GM18873 (cell line): ENCODE data around the gene TLCD3A.
"Not testable (repeated sequence)": the region's sequence is repeated elsewhere in the genome, so short reads cannot be mapped to it uniquely, and the experiment has no call there.

Experiments
- ATAC-seq: cut with Tn5 transposase; IDR thresholded peaks from one replicate; pipeline ENCODE4 v1.9.1; 2021; ENCODE audit warnings: mild to moderate bottlenecking, moderate library complexity, moderate number of reproducible peaks; ENCODE audit not compliant: unreplicated experiment, low FRiP score

TLCD3A gene

DNA sequence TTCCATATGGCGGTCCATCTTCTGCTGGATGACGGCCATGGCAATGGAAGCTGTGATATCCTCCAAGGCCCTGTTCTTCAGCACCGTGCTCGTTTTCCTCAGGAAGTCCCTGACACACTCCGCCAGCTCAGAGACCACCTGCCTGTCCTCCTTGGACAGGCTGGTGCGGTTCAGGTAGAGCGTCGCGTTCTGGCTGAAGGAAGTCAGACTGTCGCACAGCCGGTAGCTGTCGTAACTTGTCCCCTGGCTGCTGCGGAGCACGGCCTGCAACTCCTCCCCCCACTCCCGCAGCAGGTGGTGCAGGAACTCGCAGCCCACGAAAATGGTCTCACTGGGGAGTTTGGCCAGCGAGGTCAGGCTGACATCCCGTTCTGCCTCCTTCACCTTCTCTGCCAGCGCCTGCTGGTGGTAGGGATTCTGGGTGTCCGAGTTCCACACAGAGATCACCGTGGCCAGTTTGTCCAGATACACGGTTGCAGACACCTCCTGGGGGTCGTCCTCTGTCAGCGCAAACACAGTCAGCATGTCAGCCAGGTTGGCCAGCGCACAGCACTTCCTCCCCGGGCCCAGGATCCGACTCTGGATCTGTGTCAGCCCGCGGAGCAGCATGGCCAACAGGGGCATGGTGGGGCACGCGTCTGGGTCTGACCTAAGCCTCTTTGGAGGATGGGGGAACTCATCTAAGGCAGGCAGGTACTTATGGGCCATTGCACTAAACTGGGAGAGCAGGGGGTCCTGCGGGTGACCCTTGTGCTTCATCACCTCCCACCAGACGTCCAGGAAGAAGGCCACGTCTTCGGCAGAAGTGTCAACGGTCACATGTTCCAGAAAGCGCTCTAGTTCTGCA is 14.6 kb downstream of the TLCD3A start:
- ATAC-seq: no peak

DNA sequence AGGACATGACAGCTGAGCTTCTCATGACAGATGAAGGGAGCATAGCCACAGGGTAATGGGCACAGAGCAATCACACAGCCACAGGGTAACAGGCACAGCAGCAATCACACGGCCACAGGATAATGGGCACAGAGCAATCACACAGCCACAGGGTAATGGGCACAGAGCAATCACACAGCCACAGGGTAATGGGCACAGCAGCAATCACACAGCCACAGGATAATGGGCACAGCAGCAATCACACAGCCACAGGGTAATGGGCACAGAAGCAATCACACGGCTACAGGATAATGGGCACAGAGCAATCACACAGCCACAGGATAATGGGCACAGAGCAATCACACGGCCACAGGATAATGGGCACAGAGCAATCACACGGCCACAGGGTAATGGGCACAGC is 16.2 kb downstream of the TLCD3A start:
- ATAC-seq: not testable (repeated sequence)

DNA sequence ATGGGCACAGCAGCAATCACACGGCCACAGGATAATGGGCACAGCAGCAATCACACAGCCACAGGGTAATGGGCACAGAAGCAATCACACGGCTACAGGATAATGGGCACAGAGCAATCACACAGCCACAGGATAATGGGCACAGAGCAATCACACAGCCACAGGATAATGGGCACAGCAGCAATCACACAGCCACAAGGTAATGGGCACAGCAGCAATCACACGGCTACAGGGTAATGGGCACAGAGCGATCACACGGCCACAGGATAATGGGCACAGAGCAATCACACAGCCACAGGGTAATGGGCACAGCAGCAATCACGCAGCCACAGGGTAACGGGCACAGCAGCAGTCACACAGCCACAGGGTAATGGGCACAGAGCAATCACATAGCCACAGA is 17.0 kb downstream of the TLCD3A start:
- not testable (repeated sequence) for ATAC-seq

DNA sequence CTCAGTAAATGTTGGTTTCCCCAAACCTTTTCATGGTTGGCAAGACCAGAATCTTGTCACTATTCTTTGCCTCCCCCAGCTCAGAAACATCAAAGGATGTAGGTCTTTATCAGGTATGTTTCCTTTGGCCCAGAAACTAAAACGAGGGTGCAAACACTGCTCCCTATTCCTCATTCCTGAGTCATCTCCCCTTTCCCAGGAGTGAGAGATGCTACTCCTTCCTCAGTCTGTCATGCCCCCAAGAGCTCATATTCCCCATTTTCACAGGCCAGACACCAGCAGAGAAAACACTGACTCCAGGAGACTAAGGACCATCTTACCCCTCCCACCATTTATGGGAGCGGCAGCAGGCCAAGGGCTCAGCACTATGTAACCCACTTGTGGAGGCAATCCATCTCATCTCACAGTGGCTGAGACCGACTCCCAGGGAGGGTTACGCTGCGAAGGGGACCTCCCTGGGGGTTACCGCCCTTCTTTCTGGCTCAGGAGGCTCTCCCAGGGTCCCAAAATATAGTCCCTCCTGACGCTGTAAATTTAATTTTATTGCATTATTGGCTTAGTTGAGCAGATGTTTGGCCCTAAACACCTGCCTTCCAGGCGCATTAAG is 18.1 kb downstream of the TLCD3A start:
- ATAC-seq: no peak

DNA sequence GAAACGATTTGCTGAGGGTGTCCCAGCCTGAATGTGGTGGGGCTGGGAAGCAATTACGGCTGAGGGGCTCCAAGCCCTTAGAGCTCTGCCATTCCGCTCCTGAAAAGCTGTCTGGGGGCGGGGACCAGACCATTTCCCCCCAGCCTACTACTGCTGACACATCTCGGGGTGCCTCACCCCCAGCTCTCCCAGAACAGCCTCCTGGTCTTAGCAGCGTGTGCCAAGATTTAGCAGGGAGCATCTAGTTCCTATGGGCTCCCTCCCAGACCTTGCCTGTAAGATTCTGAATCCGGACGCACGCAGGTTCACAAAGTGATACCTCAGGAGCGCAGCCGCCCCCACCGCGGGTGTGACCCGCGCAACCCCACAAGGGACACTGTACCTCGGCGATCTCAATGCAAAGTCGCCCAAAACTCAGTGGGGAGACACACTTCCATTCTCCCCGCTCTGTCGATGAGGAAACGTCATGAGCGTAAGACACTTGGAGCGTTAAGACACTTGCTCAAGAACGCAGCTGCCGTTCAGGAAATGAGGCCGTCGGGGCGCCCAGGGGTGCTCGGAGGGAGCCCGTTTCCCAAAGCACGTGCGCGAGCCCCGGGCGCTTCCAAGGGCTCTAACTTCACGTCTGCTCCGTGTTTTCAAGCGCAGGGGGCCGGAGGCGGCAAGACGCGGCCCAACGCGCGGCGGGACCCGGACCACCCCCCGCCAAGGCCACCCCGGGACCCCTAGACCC is 19.0 kb downstream of the TLCD3A start:
- peak; percentile 21 for ATAC-seq

DNA sequence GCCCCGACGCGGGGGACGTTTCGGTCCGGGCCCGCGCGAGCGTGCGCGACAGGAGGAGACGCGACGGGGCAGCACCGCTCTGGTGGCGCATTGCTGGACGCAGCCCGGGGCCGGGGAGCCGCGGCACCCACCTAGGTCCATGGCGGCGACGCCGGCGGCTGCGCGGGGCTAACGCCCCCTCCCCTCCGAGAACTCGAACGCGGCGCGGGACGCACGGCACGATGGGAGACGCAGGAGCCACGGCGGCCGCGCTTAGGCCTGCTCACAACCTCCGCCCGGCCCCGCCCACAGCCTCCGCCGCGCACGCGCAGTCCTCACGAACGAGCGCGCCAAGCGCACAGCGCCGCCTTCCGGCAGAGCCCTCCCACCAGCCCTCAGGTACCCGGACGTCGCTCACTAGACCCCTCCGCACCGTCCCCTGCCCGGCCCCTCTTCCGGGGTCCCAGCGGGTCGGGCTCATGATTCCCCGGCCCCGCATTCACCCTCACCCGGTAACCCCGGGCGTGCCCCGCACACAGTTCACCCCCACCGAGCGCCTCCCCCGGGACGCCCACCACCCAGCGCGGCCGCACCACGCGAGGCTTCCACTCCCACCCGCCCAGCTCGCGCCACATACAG is 19.7 kb downstream of the TLCD3A start, which contains the start of gene GEMIN4:
TSS of gene GEMIN4 (minus strand) at position 263 of the 618 bp plus-strand sequence. CDS start at position 141, 122 bp downstream.
- ATAC-seq: peak; percentile 76

DNA sequence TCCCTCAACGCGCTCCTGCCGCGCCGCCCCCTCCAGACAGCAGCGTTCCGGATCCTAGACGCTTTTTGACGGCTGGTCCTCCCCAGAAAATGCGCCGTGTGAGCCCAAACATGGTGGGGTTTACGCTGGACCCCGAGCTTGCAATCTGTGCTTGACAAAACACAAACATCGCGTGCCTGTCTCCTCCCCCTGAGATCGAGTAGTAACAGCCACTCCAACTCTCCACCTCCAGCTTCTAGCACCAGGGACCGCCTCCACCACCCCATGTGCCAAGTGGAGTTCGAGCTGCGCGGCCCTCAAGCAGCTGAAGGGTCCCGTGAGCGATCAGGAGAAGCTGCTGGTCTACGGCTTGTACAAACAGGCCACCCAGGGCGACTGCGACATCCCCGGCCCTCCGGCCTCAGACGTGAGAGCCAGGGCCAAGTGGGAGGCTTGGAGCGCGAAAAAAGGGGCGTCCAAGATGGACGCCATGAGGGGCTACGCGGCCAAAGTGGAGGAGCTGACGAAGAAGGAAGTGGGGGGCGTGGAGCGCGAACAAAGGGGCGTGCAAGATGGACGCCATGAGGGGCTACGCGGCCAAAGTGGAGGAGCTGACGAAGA is 20.3 kb downstream of the TLCD3A start:
- ATAC-seq: no peak

DNA sequence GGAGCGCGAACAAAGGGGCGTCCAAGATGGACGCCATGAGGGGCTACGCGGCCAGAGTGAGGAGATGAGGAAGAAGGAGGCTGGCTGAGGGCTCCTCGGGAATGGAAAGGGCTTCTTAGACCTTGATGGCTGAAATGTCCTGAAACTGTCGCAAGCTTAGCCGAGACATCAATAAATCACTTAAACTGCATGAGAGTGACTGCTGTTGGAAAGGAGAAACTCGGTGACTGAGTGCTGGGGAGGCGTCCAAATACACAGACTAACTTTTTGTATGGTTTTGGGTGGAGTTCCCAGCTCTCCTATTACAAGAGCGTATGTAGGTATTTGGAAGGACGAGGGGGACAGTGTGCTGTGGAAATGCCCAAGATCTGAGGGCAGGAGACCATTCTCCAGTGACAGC is 21.0 kb downstream of the TLCD3A start:
- no peak for ATAC-seq

DNA sequence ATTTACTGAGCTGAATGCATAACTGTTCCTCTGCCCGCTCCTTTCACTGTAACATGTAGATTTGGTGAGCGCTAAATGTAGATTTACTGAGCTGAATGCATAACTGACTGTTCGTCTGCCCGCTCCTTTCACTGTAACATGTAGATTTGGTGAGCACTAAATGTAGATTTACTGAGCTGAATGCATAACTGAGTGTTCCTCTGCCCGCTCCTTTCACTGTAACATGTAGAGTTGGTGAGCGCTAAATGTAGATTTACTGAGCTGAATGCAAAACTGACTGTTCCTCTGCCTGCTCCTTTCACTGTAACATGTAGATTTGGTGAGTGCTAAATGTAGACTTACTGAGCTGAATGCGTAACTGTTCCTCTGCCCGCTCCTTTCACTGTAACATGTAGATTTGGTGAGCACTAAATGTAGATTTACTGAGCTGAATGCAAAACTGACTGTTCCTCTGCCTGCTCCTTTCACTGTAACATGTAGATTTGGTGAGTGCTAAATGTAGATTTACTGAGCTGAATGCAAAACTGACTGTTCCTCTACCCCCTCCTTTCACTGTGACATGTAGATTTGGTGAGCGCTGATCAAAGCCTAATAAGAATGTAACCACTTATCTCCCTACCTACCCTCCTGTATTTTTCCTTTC is 23.0 kb downstream of the TLCD3A start:
- ATAC-seq: not testable (repeated sequence)

DNA sequence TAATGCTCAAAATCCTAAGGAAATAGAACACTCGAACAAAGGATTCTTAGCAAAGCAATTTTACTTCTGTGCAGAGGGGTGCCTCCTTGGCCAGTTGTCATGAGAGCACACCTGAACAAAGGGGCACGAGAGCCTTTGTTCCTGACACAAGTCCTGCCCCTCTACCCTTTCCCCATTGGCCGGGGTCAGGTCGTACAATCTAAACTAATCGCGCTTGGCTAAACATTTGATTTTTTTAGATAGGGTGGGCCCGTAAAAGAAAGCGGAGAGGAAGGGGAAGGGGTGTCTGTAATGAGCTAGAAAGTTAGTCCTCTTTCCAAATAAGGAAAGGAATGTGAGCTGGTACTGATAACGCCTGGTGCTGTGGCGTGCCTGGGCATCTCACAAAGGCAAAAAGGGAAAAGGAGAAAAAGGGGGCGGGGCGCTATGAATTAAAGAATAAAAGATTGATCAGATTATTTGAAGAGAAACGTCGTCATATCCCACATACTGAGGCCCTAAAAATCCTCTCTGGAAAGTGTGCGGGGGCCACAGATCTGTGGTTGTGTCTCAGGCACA is 23.7 kb downstream of the TLCD3A start:
- not testable (repeated sequence) for ATAC-seq

DNA sequence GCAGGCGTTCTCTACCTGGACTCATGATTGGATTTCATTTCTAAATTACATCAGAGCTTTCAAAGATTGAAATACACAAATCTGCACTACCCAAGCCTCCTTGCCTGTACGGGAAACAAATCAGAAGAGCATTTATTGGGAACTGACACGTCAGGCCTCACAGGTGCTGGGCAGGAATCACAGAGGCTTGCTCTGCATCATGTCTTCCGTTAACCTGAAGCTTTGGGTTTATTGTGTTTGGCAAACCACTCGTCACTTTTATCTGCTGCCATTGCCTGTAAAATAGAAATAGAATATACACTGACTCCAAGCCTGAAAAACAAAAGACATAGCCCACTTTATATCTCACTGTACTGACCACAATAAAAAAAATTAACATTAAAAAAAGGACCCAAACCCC is 27.6 kb downstream of the TLCD3A start:
- ATAC-seq: no peak

DNA sequence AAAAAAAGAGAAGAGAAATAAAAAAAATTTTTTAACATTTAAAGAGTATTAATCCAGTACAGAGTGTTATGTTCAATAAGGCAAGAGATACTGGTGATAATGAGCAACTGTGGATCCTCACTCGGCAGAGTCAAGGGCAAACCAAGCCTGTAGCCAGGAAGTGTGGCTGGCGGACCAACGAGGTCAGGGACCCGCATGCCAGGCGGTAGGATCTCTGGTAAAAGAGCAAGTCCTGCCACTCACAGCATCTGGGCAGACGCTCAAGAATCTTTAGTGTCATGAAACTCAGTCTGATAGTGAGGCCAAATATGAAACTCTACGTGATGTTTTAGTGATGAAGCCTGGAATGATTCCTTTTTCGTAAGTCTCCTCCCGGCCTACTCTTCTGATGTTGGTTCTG is 28.0 kb downstream of the TLCD3A start:
- ATAC-seq: no peak

DNA sequence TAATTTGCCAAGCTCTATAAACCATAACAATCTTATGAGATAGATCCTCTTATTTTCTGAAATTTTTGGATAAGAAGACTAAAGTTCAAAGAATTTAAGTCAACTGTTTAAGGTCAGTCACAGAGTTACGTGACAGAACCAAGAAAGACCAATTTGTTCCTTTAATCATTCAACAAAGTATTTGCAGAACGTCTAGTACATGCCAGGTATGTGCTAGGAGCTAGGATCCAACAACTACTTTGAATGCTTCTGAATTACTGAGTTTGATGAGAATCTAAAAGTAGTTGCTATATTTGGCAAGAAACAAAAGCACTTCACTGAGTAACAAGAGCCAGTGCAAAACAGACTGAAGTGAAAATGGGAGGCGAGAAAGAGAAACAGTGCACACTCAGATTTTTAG is 34.7 kb downstream of the TLCD3A start:
- ATAC-seq: no peak

DNA sequence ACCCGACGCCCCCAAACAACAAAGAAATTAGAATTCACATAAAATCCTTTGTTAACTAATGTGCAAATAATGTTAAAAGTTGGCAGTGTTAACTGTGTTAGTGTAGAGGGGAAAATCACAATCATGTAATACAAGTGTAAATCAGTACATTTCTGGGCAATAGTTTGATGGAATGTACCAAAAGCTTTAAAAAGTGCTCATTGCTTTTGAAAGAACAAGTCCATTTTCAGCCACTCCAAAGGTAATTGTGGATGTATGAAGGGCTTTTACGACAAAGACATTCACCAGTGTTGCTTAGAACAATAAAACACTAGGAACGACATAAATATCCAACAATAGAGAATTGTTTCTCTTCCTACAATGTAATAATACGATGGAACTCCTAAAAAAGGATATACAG is 40.6 kb downstream of the TLCD3A start:
- no peak for ATAC-seq

DNA sequence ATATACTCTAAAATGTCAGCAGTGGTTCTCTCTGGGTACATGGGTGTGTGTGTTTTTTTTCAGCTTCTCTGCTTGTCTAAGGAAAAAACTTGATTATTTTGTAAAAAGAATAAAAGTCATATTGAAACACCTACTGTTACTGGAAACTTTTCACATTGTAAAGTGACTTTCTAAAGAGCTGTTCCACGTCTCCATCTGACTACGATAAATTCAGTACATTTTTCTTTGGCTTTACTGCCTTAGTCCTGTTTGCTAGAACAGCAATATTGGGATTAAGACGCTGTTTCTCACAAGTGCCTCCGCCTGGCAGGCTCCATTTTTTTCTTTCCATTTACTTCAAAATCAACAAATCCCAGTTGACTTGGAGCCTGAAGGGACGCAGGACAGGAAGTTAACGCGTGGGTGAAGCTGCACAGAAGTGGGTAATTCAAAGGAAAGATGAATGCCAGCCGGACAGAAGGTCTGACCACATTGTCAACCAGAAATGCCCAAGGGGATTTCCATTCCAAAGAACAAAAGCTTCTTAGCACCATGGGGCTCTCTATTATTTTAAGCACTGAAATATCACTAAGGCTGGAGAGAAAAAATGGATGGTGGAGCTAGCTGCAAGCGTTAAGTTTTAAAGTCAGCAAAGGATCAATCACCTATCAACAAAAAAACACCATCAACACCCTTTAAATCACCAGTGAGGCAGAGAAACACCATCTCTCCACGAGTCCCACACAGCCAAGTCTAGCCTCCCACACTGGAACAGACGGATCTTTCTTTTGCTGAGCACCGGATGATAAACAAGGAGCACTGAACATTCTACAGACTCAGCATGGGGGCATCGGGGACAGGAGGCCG is 41.3 kb downstream of the TLCD3A start:
- no peak for ATAC-seq

DNA sequence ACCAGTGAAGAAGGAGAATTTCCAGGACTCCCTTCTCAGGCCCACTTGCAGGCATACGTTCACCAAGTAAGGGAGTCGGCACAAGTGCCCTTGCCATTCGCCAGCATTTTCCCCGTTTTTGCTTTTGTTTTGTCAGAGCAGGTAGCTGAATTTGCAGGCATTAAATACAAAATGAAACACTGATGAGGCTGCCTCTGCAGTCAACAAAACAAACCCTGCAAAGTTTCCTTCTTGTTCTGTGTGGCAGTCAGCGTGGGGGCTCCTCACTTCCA is 41.9 kb downstream of the TLCD3A start:
- no peak for ATAC-seq

DNA sequence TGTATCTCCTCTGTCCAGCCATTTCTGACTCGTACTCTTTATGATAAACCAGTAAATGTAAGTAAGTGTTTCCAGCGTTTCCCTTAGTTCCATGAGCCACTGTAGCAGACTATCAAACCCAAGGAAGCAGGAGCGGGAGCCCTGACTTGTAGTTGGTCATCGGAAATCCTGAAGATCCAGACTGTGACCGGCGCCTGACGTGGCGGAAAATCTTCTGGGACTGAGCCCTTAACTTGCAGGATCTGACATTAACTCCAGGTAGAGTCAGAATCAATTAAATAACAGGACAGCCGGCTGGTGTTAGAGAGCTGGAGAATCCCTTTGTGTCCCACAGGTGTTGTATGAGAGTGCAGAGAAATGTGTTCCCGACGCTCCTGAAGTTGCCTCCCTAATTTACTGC is 45.7 kb downstream of the TLCD3A start:
- ATAC-seq: no peak

DNA sequence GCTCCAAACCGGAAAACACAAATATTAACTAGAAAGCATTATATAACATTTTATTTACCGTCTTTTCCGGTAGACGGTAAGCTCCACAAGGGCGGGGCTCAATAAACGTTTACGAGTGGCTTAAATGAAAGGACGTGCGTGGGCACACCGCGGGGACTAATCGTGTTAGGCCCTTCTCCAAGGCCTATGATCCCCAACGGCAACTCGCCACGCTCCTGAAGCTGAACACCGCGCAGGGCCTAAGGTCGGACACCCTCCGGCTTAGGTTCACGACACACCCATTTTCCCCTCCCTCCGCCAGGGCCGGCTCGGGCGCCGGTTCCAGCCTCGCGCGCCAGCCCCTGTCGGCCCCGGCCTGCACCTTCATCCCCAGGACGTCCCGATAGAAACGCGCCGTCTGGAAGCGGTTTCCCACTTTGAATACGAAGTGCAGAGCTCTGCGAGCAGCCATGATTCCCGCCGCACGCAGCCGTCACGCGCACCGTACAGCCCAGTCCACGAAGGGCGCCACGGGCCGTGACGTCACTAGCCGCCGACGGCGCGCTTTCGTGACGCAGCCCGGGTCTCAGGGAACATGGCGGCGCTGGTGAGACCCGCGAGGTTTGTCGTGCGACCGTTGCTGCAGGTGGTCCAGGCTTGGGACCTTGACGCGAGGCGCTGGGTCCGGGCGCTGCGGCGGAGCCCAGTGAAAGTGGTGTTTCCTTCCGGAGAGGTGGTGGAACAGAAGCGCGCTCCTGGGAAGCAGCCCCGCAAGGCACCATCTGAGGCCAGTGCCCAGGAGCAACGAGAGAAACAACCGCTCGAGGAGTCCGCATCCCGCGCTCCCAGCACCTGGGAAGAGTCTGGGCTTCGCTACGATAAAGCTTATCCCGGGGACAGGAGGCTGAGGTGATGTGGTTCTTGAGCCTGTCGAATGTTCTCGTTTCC is 49.7 kb downstream of the TLCD3A start, which contains the start of the genes GLOD4 and MRM3:
TSS of gene GLOD4 (minus strand) at position 476 of the 927 bp plus-strand sequence. CDS start at position 451, 25 bp downstream.
TSS of gene MRM3 (plus strand) at position 549 of the 927 bp plus-strand sequence. CDS start at position 575, 26 bp downstream.
- peak; percentile 72 for ATAC-seq
